Measurements from ENCODE around the gene EDIL3. TPM values are rescaled to one million over a fixed set of nuclear protein-coding genes. Genes with fewer than 3 reads are reported as not detected.

The EDIL3 gene
- total and polyA plus RNA-seq, 2 donors (not counting 3 experiments of a cell fraction or from before 2014, with no cell fraction given) = 9.1 to 28.8 TPM

- TF ChIP-seq GATA2 (IDR thresholded peaks at IDR 0.05; ENCODE audit: insufficient read depth, insufficient read length, low read depth, low read length) (no peak), MYC (IDR thresholded peaks at IDR 0.05; ENCODE audit: low read depth, low read length) (no peak), POLR2A (IDR thresholded peaks at IDR 0.05; ENCODE audit: low read depth, low read length) (no peak), JUN (IDR thresholded peaks at IDR 0.05; ENCODE audit: borderline replicate concordance, insufficient read depth, insufficient read length, low read depth) (no peak), EZH2 (IDR thresholded peaks at IDR 0.05; ENCODE audit: borderline replicate concordance, low read depth, low read length, severe bottlenecking) (no peak), FOS (IDR thresholded peaks at IDR 0.05; ENCODE audit: borderline replicate concordance, insufficient read depth, low read length) (no peak), POLR2AphosphoS5 (IDR thresholded peaks at IDR 0.05; ENCODE audit: insufficient read depth, low read depth, low read length) (no peak)
- TF ChIP-seq, protein P1, sequence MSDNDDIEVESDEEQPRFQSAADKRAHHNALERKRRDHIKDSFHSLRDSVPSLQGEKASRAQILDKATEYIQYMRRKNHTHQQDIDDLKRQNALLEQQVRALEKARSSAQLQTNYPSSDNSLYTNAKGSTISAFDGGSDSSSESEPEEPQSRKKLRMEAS (IDR thresholded peaks at IDR 0.05; ENCODE audit: insufficient read depth, insufficient read length) = no peak
- TF ChIP-seq, protein P2, sequence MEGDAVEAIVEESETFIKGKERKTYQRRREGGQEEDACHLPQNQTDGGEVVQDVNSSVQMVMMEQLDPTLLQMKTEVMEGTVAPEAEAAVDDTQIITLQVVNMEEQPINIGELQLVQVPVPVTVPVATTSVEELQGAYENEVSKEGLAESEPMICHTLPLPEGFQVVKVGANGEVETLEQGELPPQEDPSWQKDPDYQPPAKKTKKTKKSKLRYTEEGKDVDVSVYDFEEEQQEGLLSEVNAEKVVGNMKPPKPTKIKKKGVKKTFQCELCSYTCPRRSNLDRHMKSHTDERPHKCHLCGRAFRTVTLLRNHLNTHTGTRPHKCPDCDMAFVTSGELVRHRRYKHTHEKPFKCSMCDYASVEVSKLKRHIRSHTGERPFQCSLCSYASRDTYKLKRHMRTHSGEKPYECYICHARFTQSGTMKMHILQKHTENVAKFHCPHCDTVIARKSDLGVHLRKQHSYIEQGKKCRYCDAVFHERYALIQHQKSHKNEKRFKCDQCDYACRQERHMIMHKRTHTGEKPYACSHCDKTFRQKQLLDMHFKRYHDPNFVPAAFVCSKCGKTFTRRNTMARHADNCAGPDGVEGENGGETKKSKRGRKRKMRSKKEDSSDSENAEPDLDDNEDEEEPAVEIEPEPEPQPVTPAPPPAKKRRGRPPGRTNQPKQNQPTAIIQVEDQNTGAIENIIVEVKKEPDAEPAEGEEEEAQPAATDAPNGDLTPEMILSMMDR (IDR thresholded peaks at IDR 0.05; ENCODE audit: extremely low read depth in 1 of 2, insufficient read depth in 1 of 2, low read depth in 1 of 2, low read length in 2 of 2) = no peak
- Histone ChIP-seq H3K9me1 (replicated peaks; ENCODE audit: control insufficient read depth, extremely low read depth, insufficient read depth, low read length) (no peaks in the 10 kb centered on the region), H3K27ac (ENCODE audit: insufficient read depth, low read depth, low read length) (no peak overlapping the region), H3K4me3 (replicated peaks in 1 of 3; ENCODE audit: insufficient read depth in 1 of 3, low read depth in 1 of 3, low read length in 3 of 3) (no peak overlapping the region), H3K9ac (replicated peaks; ENCODE audit: extremely low read depth, insufficient read depth, low read length) (no peak overlapping the region), H3K9me3 (replicated peaks; ENCODE audit: control insufficient read depth, insufficient read depth, low read length) (no peaks in the 10 kb centered on the region), H3K4me2 (ENCODE audit: insufficient read depth, low read length) (no peak overlapping the region), H3K36me3 (ENCODE audit: control insufficient read depth in 2 of 2, extremely low read depth in 1 of 2, insufficient read depth in 2 of 2, low read length in 2 of 2) (no peaks in the 10 kb centered on the region), H3K79me2 (ENCODE audit: control insufficient read depth, insufficient read depth, low read length) (no peaks in the 10 kb centered on the region), H4K20me1 (replicated peaks; ENCODE audit: control insufficient read depth, extremely low read depth, insufficient read depth, low read length) (no peaks in the 10 kb centered on the region), H3K4me1 (ENCODE audit: control insufficient read depth, extremely low read depth, insufficient read depth, low read length) (no peaks in the 10 kb centered on the region), H2AFZ (ENCODE audit: low read depth, low read length) (no peak overlapping the region), H3K27me3 (ENCODE audit: control insufficient read depth in 2 of 2, insufficient read depth in 2 of 2, low read length in 2 of 2) (no peaks in the 10 kb centered on the region)
- ChIA-PET POLR2A (no interaction called here), CTCF (interaction anchor here (1.0 kb wide), 1 partner anchor 10 kb away, joined by 4 read pairs; no protein-coding TSS in a partner anchor)
- BruUV-seq (replicated peaks) = no TSS peak
- DNase-seq (ENCODE audit: low read depth, low spot score) (no peak), FAIRE-seq (no peak)
- intact Hi-C loops (cut with micrococcal nuclease) = no loop called here
- dilution Hi-C loops (cut with MboI; ENCODE audit: extremely low pct_ligation_motif_present, low sequenced_read_pairs) = no loop called here
Observed at GRCh38 chr5:84091127-84091799, 293.4 kb downstream of the EDIL3 start.
